ENCODE data around the gene KRTAP4-12.
"Not testable (repeated sequence)": the region's sequence is repeated elsewhere in the genome, so short reads cannot be mapped to it uniquely, and the experiment has no call there.

Gene KRTAP4-12

DNA sequence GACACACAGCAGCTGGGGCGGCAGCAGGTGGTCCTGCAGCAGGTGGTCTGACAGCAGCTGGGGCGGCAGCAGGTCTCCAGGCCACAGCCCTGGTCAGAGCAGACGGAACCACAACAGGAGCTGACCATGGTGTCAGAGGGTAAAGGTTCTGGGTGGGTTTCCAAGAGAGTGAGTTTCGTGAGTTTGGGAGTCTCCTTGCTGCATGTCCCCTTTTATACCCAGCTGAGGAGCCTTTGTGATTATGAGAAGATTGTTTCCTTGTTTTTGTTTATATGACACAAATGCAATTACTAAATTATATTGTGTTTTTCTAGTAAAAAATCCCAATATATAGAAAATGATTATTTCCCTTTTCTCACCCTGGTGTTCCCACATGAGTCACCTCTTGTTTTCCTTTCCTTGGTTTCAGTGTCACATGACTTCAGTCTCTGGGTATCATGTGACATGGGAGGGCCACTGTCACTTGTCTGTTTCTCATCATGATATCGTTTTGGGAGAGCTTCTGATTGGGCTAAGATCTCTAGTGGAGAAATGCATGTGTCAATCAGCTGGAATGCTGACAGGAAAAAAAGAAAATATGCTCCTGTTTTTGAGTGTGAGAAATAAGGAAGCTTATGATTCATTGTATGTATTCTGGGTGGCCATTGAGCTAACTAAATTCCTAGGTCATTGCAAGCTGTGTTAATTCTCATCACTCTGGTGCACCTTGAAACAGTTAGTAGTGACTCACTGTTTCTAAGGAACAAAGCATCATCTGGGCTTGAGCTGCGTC lies 16.6 kb upstream of the KRTAP4-12 start, which contains the start of gene KRTAP4-6:
Gene KRTAP4-6, minus strand, starts transcription at position 185 of the 772 bp plus-strand sequence. Its CDS starts 57 bp downstream, at position 128.
- H3K4me3 ChIP-seq (ENCODE audit: low read length): no peak within 1 kb of the TSS
- TF ChIP-seq ZNF274 (IDR thresholded peaks at IDR 0.05; ENCODE audit: low read depth, low read length): no peak

DNA sequence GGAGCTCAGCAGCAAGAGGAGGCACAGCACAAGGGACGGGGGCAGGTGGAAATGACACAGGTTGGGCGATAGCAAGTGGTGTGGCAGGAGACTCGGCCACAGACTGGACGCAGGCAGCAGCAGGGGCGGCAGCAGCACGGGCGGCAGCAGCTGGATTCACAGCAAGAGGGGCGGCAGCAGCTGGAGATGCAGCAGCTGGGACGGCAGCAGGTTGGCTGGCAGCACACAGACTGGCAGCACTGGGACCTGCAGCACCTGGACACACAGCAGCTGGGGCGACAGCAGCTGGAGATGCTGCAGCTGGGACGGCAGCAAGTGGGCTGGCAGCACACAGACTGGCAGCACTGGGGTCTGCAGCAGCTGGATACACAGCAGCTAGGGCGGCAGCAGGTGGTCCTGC lies 15.9 kb upstream of the KRTAP4-12 start:
- not testable (repeated sequence) for H3K4me3 ChIP-seq (ENCODE audit: low read length)

DNA sequence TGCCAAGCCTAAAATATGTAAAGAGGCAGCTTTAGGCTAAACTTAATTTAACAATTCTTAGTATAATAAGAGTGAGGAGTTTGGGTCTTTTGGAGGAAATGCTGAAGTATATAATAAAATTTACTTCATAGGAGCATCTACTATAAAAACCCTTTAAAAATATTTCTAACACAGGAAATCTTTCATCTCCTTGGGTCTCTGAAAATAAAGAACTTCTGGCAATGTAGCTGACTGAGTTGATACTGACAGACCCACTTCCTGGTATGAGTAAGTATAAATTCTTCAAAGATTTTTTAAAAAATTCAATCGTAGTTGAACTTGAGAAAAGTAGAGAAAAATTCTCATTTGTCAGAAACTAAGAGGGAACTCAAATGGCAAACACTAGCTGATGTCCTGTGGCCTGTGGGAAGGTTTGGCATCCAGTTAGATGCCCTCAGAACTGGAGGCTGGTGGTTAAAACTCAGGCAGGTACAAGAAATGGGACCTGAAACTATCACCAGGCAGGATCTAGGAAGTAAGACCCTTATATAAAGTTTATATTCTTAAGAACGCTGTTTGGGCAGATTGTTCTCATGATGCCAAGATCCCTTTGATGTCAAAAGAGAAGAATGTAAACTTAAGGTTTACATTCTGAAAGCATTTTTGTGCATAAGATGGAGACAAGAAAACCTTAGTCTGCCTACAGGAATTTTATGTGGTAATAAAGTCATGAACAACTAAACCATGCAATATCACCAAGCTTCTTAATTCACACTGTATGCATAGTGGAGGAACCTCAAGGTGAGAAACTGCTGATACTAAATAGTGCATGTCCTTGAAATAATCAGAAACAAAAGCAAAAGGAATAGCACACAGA lies 10.1 kb upstream of the KRTAP4-12 start:
- no peak overlapping the region for H3K4me3 ChIP-seq (ENCODE audit: low read length)
- no peak for TF ChIP-seq ZNF274 (IDR thresholded peaks at IDR 0.05; ENCODE audit: low read depth, low read length)

DNA sequence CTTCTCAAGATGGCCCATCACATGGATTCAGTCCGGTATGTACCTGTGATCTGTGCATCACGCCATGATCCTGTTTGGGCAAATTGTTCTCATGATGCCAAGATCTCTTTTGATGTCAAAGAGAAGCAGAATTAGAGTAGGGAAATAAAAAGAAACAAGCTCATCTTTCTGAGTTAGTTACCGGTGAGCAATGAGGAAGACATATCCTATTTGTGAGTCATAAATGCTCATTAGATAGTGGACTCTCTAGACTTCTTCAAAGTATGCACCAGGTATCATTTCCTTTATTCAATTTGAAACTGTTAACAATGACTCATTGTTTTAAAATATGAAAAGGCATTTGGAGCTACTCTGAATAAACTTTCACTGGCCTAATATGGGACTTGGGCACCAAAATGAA lies 8.0 kb upstream of the KRTAP4-12 start:
- H3K4me3 ChIP-seq (ENCODE audit: low read length): no peak overlapping the region
- TF ChIP-seq ZNF274 (IDR thresholded peaks at IDR 0.05; ENCODE audit: low read depth, low read length): no peak

DNA sequence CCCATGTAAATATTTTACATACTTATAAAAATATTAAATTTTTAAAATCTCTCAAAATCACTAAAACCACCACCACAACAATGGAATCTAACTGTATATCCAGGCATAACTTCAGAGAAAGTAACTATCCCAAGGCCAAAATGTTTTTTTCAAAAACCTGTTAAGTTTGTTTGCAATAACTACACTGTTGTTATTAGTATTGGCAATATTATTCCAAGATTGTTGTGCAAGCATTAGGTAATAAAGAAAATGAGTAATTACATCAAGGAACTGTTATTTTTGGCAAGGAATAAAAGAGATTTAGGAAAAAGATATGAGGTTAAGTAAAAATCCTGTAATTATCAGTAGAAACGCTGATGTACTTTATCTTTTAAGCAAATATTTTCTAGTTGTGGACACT lies 3.4 kb upstream of the KRTAP4-12 start:
- H3K4me3 ChIP-seq (ENCODE audit: low read length): no peak overlapping the region
- TF ChIP-seq ZNF274 (IDR thresholded peaks at IDR 0.05; ENCODE audit: low read depth, low read length): no peak

DNA sequence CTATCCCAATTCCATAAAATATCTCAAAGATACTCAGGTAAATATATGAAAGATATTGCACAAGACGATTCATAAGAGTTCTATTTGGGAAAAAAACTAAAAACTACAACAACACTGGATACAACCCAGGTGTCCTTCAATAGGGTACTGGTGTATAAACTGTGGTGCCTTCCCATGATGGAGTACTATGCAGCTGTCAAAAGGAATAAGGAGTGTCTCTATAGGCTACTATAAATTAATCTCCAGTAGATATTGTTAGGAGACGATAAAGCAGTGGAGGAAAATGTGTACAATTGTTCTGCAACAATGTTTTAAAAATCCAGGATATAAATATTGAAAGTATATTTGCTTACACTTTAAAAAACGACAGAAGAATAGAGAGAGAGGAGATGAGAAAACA lies 2.4 kb upstream of the KRTAP4-12 start:
- no peak for TF ChIP-seq ZNF274 (IDR thresholded peaks at IDR 0.05; ENCODE audit: low read depth, low read length)
- H3K4me3 ChIP-seq (ENCODE audit: low read length): no peak overlapping the region

DNA sequence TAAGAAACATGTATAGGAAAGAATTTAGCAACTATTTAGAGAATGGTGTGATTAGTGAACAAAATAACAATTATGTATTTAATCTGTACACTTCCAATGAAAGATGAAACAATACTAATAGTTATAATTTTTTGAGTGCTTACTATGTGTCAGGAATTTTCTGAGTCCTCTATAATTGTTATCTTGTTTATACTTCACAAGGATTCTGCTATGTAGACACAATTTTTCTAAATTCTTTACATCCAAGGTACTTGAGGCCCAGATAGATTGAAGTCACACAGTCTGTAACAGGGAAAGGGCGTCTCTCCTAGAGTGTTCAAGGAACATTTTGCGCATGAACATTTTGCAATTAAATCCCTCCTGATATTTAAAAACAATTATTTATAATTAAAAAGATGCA lies 1.1 kb upstream of the KRTAP4-12 start:
- no peak for TF ChIP-seq ZNF274 (IDR thresholded peaks at IDR 0.05; ENCODE audit: low read depth, low read length)
- H3K4me3 ChIP-seq (ENCODE audit: low read length): no peak overlapping the region

DNA sequence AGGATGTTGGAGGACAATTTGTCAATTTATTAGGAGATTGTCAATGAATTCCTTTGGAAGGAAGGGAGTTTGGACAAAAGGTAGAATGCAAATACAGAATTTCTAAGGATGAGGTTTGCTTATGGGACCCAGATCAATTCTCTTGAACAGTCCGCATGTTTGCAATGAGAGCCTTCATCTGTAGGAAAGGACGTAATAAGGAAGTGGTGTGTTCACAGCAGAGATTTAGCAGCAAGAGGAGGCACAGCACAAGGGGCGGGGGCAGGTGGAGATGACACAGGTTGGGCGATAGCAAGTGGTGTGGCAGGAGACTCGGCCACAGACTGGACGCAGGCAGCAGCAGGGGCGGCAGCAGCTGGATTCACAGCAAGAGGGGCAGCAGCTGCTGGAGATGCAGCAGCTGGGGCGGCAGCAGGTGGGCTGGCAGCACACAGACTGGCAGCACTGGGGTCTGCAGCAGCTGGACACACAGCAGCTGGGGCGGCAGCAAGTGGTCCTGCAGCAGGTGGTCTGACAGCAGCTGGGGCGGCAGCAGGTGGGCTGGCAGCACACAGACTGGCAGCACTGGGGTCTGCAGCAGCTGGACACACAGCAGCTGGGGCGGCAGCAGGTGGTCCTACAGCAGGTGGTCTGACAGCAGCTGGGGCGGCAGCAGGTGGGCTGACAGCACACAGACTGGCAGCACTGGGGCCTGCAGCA lies 541 bp downstream of the KRTAP4-12 start:
- not testable (repeated sequence) for H3K4me3 ChIP-seq (ENCODE audit: low read length)

DNA sequence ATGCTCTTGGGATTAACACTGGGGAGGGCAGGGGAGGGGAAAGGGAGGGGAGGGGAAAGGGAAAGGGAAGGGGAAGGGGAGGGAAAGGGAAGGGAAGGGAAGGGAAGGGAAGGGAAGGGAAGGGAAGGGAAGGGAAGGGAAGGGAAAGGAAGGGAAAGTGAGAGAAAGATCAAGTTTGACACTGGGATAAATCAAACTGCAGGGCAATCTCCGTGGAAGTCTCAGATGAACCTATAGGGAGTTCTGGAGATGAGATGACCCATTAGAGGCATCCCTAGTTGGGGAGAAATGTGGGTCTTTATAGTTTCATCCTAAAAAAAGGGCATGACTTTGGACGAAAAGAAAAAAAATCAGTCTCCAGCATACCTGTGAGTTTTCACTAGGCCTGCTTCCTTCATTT lies 2.2 kb downstream of the KRTAP4-12 start:
- TF ChIP-seq ZNF274 (IDR thresholded peaks at IDR 0.05; ENCODE audit: low read depth, low read length): no peak

DNA sequence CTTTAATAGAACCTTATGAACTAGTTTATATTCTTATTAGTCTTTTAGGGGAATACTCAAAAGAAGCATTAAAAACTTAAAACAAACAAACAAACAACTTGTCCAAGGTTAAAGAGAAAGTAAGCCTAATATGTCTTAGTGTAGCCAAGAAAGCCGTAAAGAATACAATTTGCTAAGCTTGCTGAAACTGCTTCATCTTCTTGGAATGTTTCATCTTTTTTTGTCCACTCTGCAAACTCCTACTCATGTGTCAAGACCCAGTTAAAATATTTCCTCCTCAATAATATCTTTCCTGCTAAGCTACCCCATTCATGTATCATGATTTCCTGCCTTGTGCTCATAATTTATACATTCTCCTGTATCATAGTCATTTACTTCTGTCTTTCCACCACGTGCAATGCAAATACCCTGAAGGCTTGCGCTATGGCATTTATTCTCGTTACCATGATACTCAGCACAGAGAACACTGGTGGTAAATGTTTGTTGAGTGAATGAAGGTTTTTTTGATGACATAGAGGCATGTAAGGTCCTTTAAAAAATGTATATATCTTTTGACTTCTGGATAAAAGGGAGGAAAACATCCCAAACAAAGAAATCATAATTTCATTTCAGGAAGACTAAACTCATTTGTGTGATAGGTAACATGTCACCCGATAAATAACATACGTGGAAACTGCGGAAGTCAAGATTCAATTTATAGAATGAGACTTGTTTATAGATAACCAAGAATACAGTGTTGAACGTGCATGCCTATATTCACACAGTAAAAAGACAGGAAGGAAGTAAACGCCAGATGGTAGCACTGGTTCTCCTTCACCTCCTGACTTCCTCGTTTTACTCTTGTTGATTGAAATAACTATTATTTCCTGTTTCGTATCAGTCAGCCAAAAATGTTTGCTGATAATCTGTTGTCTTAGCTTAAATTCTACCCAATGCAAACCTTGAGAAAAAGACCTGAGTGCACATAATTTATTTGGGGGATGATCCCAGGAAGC lies 4.0 kb downstream of the KRTAP4-12 start:
- H3K4me3 ChIP-seq (ENCODE audit: low read length): not testable (repeated sequence)

More for the DNA sequence above, 2.2 kb downstream of the KRTAP4-12 start:
- H3K4me3 ChIP-seq (ENCODE audit: low read length): no peak overlapping the region

DNA sequence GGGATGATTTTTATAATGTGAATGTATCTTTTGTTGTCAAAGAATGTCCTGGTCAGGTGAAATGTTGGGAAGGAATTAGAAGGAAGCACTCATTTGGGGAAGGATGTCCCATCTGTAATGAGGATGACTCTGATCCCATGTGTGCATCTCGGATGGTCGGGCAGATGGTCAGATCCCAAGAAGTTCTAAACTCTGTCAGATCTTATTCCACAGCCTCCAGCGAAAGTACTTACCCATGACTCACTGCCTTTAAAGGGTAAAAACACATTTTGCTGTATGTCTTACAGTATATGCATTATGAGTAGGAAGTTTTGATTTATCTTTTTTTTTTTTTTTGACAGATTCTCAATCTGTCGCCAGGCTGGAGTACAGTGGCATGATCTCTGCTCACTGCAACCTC lies 5.3 kb downstream of the KRTAP4-12 start:
- no peak for TF ChIP-seq ZNF274 (IDR thresholded peaks at IDR 0.05; ENCODE audit: low read depth, low read length)
- no peak overlapping the region for H3K4me3 ChIP-seq (ENCODE audit: low read length)

DNA sequence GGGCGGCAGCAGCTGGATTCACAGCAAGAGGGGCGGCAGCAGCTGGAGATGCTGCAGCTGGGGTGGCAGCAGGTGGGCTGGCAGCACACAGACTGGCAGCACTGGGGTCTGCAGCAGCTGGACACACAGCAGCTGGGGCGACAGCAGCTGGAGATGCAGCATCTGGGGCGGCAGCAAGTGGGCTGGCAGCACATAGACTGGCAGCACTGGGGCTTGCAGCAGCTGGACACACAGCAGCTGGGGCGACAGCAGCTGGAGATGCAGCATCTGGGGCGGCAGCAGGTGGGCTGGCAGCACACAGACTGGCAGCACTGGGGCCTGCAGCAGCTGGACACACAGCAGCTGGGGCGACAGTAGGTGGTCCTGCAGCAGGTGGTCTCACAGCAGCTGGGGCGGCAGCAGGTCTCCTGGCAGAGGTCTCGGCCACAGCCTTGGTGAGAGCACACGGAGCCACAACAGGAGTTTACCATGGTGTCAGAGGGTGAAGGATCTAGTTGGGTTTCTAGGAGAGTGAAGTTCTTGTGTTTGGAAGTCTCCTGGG lies 6.1 kb downstream of the KRTAP4-12 start, which contains the start of gene KRTAP4-11:
Gene KRTAP4-11, minus strand, starts transcription at position 528 of the 541 bp plus-strand sequence. Its CDS starts 58 bp downstream, at position 470.
- not testable (repeated sequence) for H3K4me3 ChIP-seq (ENCODE audit: low read length)

DNA sequence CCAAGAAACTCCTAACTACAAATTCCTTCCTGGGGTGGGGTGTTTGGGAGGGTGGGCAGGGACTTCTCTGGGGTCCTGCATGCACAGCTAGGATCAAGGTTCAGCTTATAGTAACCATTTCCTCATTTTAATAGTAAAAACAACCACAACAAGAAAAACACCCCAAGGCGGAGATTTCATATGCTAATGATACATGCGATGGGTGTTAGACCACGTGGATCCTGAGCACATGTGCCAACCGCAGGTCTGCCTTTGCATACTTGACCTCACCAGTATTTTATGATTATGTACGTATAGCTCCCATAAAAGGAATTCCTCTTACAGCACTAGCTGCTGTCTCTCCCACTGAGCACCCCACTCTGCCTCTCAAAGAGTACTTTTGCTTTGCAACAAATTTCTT lies 7.7 kb downstream of the KRTAP4-12 start:
- H3K4me3 ChIP-seq (ENCODE audit: low read length): no peak overlapping the region
- no peak for TF ChIP-seq ZNF274 (IDR thresholded peaks at IDR 0.05; ENCODE audit: low read depth, low read length)
